GM12878 (cell line): ENCODE measurements around the gene UBE2L6. TPM values are rescaled to one million over a fixed set of nuclear protein-coding genes. Genes with fewer than 3 reads are reported as not detected.

Experiments
- BMI1 ChIP-seq: fragments of 450-650 bp; IDR thresholded peaks from 2 replicates; pipeline ENCODE4 v1.6.1; 2016; ENCODE audit warnings: mild to moderate bottlenecking, moderate library complexity, borderline replicate concordance
- CHD2 ChIP-seq: IDR thresholded peaks from 2 replicates; pipeline ENCODE4 v1.6.1; 2011; ENCODE audit warnings: low read depth, low read length, improper control_type of control experiment, borderline replicate concordance
- CHD4 ChIP-seq: fragments of 200-600 bp; sonication (generic); IDR thresholded peaks from 2 replicates; pipeline ENCODE4 v1.6.1; 2016; ENCODE audit warnings: mild to moderate bottlenecking
- EGR1 ChIP-seq, 2 experiments: IDR thresholded peaks; 1 replicate in 1 of 2; 2 replicates in 1 of 2; pipeline ENCODE4 v1.6.1; 2011 to 2012; ENCODE audit warnings: low read depth in 2 of 2, low read length in 2 of 2, borderline replicate concordance in 1 of 2, mild to moderate bottlenecking in 1 of 2, moderate library complexity in 1 of 2
- ETV6 ChIP-seq, 2 experiments: fragments of 450-650 bp in 1 of 2; IDR thresholded peaks in 1 of 2; conservative IDR thresholded peaks in 1 of 2; 2 replicates each; pipeline ENCODE4 v1.6.1; 2014; ENCODE audit warnings: antibody characterized with exemption in 1 of 2, borderline replicate concordance in 1 of 2, low read depth in 1 of 2, mild to moderate bottlenecking in 1 of 2, moderate library complexity in 1 of 2
- HDAC6 ChIP-seq: fragments of 200-600 bp; sonication (generic); IDR thresholded peaks from one replicate; pipeline ENCODE4 v1.8.0; 2017; ENCODE audit warnings: antibody characterized with exemption; ENCODE audit not compliant: unreplicated experiment
- JUND ChIP-seq: IDR thresholded peaks from 2 replicates; pipeline ENCODE4 v1.6.1; 2012; ENCODE audit warnings: low read depth, mild to moderate bottlenecking, low read length, improper control_type of control experiment, moderate library complexity
- MAX ChIP-seq: IDR thresholded peaks from 2 replicates; pipeline ENCODE4 v1.6.1; 2012; ENCODE audit warnings: low read depth, low read length, improper control_type of control experiment
- MYB ChIP-seq: fragments of 150-350 bp; IDR thresholded peaks from 2 replicates; pipeline ENCODE4 v1.6.1; 2014; ENCODE audit warnings: mild to moderate bottlenecking, low read depth, low read length, borderline replicate concordance
- NFYA ChIP-seq: IDR thresholded peaks from 2 replicates; pipeline ENCODE4 v1.6.1; 2011; ENCODE audit warnings: low read depth, mild to moderate bottlenecking, low read length, improper control_type of control experiment, borderline replicate concordance
- POU2F2 ChIP-seq: IDR thresholded peaks from 3 replicates; pipeline ENCODE4 v1.6.1; 2011; ENCODE audit warnings: low read depth, mild to moderate bottlenecking, low read length, borderline replicate concordance
- RB1 ChIP-seq: fragments of 450-650 bp; formaldehyde crosslinking; IDR thresholded peaks from 2 replicates; pipeline ENCODE4 v1.6.1; 2017; ENCODE audit warnings: mild to moderate bottlenecking, borderline replicate concordance
- RCOR1 ChIP-seq: conservative IDR thresholded peaks from 2 replicates; pipeline ENCODE4 v1.6.1; 2012; ENCODE audit warnings: low read depth, low read length, improper control_type of control experiment
- SREBF1 ChIP-seq: IDR thresholded peaks from 2 replicates; pipeline ENCODE4 v1.6.1; 2012; ENCODE audit warnings: mild to moderate bottlenecking, low read length
- STAT1 ChIP-seq: fragments of 450-650 bp; conservative IDR thresholded peaks from 2 replicates; pipeline ENCODE4 v1.6.1; 2014; ENCODE audit warnings: antibody characterized with exemption, mild to moderate bottlenecking
- WRNIP1 ChIP-seq: IDR thresholded peaks from 2 replicates; pipeline ENCODE4 v1.6.1; 2011; ENCODE audit warnings: low read depth, low read length, improper control_type of control experiment, borderline replicate concordance
- YBX1 ChIP-seq: fragments of 450-650 bp; IDR thresholded peaks from 2 replicates; pipeline ENCODE4 v1.6.1; 2016; ENCODE audit warnings: antibody characterized with exemption
- ZNF217 ChIP-seq: fragments of 450-650 bp; IDR thresholded peaks from 2 replicates; pipeline ENCODE4 v1.6.1; 2017; ENCODE audit warnings: antibody characterized with exemption, mild to moderate bottlenecking
- ZNF24 ChIP-seq: fragments of 450-650 bp; IDR thresholded peaks from 2 replicates; pipeline ENCODE4 v1.6.1; 2017; ENCODE audit warnings: antibody characterized with exemption, mild to moderate bottlenecking
- ZSCAN29 ChIP-seq: fragments of 450-650 bp; IDR thresholded peaks from 2 replicates; pipeline ENCODE4 v1.6.1; 2017; ENCODE audit warnings: mild to moderate bottlenecking, moderate library complexity
- polyA plus RNA-seq, 11 experiments: library from polyadenylated mRNA; depleted of rRNA in 4 of 11; unstranded in 6 of 11; stranded (reverse) in 5 of 11; fragments of >200 nt; fragmentation: Nextera tagmentation in 4 of 11; fragmentation: Illumina TruSeq in 1 of 11; extraction: Ambion mirVana in 4 of 11; extraction: Trizol in 1 of 11; gene quantifications; 1 replicate in 1 of 11; 2 replicates in 10 of 11; pipeline versions ENCODE4 v1.2.1 to v1.2.3, GENCODE V29; 2011 to 2016; ENCODE audit warnings: inconsistent platforms in 2 of 11, missing spikeins in 2 of 11, low read depth in 1 of 11
- total RNA-seq, 4 experiments: library from RNA; depleted of rRNA in 3 of 4; stranded (reverse); fragments of >200 nt in 3 of 4; fragmentation: Illumina TruSeq in 1 of 4; extraction: Trizol in 1 of 4; gene quantifications; 2 replicates each; pipeline versions ENCODE4 v1.2.1 to v1.2.3, GENCODE V29; 2013 to 2021
- TF ChIP-seq, protein P1 (sequence below): fragments of 450-650 bp; IDR thresholded peaks from 2 replicates; pipeline ENCODE4 v1.6.1; 2014; ENCODE audit warnings: mild to moderate bottlenecking
- TF ChIP-seq, protein P2 (sequence below): fragments of 450-650 bp; IDR thresholded peaks from 2 replicates; pipeline ENCODE4 v1.6.1; 2017; ENCODE audit warnings: mild to moderate bottlenecking, low read depth, inconsistent platforms; ENCODE audit not compliant: poor library complexity, severe bottlenecking
- TF ChIP-seq, protein P3 (sequence below): fragments of 450-650 bp; IDR thresholded peaks from 2 replicates; pipeline ENCODE4 v1.6.1; 2016; ENCODE audit warnings: mild to moderate bottlenecking
- TF ChIP-seq, protein P4 (sequence below): IDR thresholded peaks from 2 replicates; pipeline ENCODE4 v1.6.1; 2012; ENCODE audit warnings: low read depth, low read length, improper control_type of control experiment

The UBE2L6 gene
- total and polyA plus RNA-seq, 10 of the 15 experiments (the other 5 are each of a cell fraction or from before 2014, with no cell fraction given), result 114 to 295 (median 173) TPM

DNA sequence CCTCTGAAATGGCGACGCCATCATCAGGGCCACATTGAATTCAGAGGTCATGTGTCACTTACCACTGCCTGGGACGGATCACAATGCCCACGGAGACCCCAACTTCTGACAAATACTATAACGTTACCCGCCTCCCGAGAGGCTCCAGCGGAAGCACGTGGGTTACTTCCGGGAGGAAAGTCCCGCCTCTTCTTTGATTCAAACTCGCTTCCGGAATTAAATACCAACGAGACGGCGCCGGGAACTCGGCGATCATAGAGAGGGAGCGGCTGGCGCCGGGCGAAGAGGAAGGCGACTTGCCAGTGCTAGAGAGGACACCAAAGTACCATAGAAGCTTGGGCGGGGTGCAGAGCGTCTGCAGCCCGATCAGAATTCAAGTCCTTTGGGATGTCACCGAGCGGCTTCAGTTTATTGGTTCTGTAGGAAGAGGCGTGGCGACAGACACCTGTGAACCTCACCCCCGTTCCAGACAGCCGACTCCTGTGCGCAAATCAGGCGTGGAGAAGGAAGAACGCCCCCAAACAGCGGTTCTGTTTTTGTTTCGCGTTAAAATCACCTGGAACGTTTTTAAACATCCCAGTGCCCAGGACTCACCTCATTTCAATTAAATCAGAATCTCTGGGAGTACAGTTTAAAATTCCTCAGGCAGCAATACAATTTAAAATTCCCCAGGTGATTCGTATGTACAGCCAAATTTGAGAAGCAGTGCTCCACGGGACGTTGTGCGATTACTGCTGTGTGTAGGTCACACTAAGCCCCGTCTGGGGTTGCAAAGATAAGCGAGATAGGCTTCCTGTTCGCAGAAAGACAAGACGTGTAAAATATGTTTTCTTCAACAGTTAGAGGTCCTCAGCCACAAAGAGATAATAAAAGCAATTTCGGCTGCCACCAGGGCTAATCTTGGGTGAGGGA lies 36.6 kb downstream of the UBE2L6 start, which contains the start of gene TIMM10 (continued):
- TF ChIP-seq JUND, result no peak
- no peak for TF ChIP-seq STAT1
- no peak for TF ChIP-seq YBX1
- TF ChIP-seq ZSCAN29, result no peak
- no peak for TF ChIP-seq CHD4
- TF ChIP-seq WRNIP1, result no peak
- TF ChIP-seq HDAC6, result no peak
- TF ChIP-seq ETV6 (conservative IDR thresholded peaks at IDR 0.05 in 1 of 2, IDR thresholded peaks at IDR 0.05 in 1 of 2; ENCODE audit: borderline replicate concordance in 1 of 2, low read depth in 1 of 2), result peak in 1 of 2 experiments; percentile 61; a peak in 1 of 4 replicates
- TF ChIP-seq POU2F2, result peak; percentile 13; the same call in 1 of the 3 replicates
- TF ChIP-seq ZNF217, result no peak
- no peak for TF ChIP-seq BMI1
- peak; percentile 94 for TF ChIP-seq MAX
- TF ChIP-seq, protein P1, sequence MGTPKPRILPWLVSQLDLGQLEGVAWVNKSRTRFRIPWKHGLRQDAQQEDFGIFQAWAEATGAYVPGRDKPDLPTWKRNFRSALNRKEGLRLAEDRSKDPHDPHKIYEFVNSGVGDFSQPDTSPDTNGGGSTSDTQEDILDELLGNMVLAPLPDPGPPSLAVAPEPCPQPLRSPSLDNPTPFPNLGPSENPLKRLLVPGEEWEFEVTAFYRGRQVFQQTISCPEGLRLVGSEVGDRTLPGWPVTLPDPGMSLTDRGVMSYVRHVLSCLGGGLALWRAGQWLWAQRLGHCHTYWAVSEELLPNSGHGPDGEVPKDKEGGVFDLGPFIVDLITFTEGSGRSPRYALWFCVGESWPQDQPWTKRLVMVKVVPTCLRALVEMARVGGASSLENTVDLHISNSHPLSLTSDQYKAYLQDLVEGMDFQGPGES, result no peak
- 0 out of 2 replicates have a peak, but pooled peaks have one; percentile 37 for TF ChIP-seq ZNF24
- no peak for TF ChIP-seq NFYA
- no peak for TF ChIP-seq SREBF1
- TF ChIP-seq MYB, result no peak
- TF ChIP-seq RB1, result no peak
- TF ChIP-seq, protein P2, sequence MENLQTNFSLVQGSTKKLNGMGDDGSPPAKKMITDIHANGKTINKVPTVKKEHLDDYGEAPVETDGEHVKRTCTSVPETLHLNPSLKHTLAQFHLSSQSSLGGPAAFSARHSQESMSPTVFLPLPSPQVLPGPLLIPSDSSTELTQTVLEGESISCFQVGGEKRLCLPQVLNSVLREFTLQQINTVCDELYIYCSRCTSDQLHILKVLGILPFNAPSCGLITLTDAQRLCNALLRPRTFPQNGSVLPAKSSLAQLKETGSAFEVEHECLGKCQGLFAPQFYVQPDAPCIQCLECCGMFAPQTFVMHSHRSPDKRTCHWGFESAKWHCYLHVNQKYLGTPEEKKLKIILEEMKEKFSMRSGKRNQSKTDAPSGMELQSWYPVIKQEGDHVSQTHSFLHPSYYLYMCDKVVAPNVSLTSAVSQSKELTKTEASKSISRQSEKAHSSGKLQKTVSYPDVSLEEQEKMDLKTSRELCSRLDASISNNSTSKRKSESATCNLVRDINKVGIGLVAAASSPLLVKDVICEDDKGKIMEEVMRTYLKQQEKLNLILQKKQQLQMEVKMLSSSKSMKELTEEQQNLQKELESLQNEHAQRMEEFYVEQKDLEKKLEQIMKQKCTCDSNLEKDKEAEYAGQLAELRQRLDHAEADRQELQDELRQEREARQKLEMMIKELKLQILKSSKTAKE, result peak; percentile 81
- peak in 1 of 2 experiments; percentile 77; a peak in 2 of 3 replicates for TF ChIP-seq EGR1 (IDR thresholded peaks at IDR 0.05; ENCODE audit: borderline replicate concordance in 1 of 2, low read depth in 2 of 2, low read length in 2 of 2)
- TF ChIP-seq, protein P3, sequence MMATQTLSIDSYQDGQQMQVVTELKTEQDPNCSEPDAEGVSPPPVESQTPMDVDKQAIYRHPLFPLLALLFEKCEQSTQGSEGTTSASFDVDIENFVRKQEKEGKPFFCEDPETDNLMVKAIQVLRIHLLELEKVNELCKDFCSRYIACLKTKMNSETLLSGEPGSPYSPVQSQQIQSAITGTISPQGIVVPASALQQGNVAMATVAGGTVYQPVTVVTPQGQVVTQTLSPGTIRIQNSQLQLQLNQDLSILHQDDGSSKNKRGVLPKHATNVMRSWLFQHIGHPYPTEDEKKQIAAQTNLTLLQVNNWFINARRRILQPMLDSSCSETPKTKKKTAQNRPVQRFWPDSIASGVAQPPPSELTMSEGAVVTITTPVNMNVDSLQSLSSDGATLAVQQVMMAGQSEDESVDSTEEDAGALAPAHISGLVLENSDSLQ, result peak; percentile 80
- no peak for TF ChIP-seq RCOR1
- peak; percentile 82 for TF ChIP-seq CHD2
- TF ChIP-seq, protein P4, sequence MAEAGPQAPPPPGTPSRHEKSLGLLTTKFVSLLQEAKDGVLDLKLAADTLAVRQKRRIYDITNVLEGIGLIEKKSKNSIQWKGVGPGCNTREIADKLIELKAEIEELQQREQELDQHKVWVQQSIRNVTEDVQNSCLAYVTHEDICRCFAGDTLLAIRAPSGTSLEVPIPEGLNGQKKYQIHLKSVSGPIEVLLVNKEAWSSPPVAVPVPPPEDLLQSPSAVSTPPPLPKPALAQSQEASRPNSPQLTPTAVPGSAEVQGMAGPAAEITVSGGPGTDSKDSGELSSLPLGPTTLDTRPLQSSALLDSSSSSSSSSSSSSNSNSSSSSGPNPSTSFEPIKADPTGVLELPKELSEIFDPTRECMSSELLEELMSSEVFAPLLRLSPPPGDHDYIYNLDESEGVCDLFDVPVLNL, result peak; percentile 71; the same call in 1 of the 2 replicates
